Upper lobe of left lung (tissue), 4 donors: ENCODE data around the gene MRPL24.

Experiments
- EP300 ChIP-seq, 4 donors: sonication (generic); formaldehyde crosslinking; IDR thresholded peaks; one replicate each; pipeline ENCODE4 v1.5.1; 2017; ENCODE audit warnings: antibody characterized with exemption in 4 of 4, control low read depth in 2 of 4
- POLR2A ChIP-seq, 4 donors: fragments of 450-650 bp; IDR thresholded peaks; one replicate each; pipeline ENCODE4 v1.5.1; 2016 to 2017; ENCODE audit warnings: antibody characterized with exemption in 4 of 4, mild to moderate bottlenecking in 2 of 4
- TF ChIP-seq, protein P1 (sequence below), 6 experiments: fragments of 450-650 bp in 4 of 6; fragments of 200-600 bp in 2 of 6; sonication (generic) in 2 of 6; IDR thresholded peaks; one replicate each; pipeline ENCODE4 v1.5.1; 2016 to 2019; ENCODE audit warnings: antibody characterized with exemption in 6 of 6

DNA sequence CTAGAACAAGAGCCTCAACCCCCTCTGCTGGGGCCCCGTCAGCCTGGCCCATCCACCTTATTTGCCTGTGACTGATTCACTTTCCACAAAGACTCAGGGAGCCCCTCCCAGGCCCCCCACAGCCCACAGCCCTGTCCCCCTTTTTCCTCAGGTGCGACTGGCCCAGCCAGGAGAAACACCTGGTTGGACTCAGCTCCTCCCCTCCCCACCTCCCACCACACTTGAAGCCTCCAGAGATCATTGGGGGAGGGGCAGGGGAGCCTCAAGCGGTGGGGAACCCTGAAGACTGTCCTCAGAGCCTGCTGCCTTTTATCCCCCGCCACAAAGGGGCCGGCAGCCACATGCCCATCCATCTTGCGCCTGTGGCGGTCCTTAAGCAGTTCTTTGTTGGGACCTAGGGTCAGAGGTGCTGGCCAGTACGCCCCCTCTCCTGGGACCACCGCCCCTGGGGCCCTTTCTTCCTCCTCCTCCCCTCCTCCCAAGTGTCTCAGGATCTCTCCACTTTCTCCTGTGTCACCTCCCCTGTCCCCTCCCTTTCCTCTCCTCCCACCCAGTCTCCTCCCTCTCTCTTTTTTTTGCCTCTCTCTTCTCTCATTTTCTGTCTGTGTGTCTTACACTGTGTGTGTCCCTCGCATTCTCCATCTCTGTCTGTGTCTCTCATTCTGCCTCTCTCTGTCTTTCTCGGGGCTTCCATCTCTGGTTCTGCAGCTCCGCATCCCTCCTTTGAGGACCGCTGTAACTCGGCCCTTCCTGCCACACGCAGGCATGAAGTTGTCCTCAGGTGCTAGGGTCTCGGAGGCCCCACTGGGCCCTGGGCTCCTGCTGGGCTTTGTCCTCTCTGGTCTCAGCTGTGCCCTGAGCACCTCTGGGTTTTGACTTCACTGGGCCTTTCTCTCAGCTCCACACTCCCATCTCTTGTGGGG is 47.7 kb downstream of the MRPL24 start:
- TF ChIP-seq, protein P1, sequence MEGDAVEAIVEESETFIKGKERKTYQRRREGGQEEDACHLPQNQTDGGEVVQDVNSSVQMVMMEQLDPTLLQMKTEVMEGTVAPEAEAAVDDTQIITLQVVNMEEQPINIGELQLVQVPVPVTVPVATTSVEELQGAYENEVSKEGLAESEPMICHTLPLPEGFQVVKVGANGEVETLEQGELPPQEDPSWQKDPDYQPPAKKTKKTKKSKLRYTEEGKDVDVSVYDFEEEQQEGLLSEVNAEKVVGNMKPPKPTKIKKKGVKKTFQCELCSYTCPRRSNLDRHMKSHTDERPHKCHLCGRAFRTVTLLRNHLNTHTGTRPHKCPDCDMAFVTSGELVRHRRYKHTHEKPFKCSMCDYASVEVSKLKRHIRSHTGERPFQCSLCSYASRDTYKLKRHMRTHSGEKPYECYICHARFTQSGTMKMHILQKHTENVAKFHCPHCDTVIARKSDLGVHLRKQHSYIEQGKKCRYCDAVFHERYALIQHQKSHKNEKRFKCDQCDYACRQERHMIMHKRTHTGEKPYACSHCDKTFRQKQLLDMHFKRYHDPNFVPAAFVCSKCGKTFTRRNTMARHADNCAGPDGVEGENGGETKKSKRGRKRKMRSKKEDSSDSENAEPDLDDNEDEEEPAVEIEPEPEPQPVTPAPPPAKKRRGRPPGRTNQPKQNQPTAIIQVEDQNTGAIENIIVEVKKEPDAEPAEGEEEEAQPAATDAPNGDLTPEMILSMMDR (IDR thresholded peaks at IDR 0.05): no peak
- TF ChIP-seq EP300 (IDR thresholded peaks at IDR 0.05) (no peak), POLR2A (IDR thresholded peaks at IDR 0.05) (no peak)
